AG10803 (cell line): ENCODE data around the gene SLC27A5.

ENCODE experiments used
- DNase-seq: peaks from one replicate; pipeline ENCODE4 v3.0.0; 2010; ENCODE audit warnings: low read depth
- H3K4me3 ChIP-seq: 2 replicates; pipeline ENCODE4 v1.5.1; 2011; ENCODE audit warnings: mild to moderate bottlenecking, low read length, control low read depth
- TF ChIP-seq, protein P1 (sequence below): conservative IDR thresholded peaks from 2 replicates; pipeline ENCODE4 v1.5.1; 2011; ENCODE audit warnings: mild to moderate bottlenecking, low read length, control low read depth, inconsistent platforms

Gene SLC27A5

DNA sequence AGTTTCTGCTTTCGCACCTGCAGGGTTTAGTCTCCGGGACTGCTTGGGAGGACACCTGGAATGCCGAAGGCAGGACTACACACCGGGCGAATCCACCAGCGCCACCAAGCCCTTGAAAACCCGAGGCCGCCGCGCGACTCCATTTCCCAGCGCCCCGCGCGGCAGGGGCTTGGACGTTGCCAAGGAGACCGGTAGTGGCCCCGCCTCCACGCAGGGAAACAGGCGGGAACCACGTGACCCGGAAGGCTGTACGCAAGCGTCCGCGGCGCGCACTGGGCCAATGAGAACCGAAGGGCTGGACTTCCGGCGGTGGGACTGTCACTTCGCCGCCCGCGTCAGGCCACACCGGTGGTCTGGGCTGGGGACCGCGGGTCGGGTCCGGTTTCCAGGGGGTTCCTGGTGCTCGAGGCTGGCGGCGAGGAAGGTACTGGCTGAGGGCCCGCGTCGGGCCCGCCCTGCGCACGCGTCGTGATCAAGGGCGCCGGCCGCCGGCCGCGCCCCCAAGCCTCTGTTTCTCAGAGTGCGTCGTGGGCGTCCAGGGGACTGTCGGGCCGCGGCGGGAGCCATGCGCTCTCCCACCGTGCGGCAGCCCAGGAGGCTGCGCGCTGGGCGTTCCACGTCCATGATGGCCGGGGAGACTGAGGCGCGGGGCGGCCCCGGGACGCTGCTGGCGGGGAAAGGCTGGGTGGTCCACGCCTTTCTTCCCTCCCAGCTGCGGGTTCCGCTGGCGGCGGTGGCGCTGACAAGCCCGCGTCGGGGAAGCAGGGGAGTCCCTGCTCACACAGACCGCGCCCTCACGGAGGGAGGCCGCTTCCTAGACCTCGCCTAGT is 44.8 kb downstream of the SLC27A5 start, which contains the start of gene ZNF324:
ZNF324 (plus strand) TSS at position 321 of the 830 bp plus-strand sequence. CDS start 2,106 bp downstream, outside the sequence.
- H3K4me3 ChIP-seq, result peak within 1 kb of the TSS; percentile 73
- DNase-seq, result peak; percentile 93
- TF ChIP-seq, protein P1, sequence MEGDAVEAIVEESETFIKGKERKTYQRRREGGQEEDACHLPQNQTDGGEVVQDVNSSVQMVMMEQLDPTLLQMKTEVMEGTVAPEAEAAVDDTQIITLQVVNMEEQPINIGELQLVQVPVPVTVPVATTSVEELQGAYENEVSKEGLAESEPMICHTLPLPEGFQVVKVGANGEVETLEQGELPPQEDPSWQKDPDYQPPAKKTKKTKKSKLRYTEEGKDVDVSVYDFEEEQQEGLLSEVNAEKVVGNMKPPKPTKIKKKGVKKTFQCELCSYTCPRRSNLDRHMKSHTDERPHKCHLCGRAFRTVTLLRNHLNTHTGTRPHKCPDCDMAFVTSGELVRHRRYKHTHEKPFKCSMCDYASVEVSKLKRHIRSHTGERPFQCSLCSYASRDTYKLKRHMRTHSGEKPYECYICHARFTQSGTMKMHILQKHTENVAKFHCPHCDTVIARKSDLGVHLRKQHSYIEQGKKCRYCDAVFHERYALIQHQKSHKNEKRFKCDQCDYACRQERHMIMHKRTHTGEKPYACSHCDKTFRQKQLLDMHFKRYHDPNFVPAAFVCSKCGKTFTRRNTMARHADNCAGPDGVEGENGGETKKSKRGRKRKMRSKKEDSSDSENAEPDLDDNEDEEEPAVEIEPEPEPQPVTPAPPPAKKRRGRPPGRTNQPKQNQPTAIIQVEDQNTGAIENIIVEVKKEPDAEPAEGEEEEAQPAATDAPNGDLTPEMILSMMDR, result no peak

DNA sequence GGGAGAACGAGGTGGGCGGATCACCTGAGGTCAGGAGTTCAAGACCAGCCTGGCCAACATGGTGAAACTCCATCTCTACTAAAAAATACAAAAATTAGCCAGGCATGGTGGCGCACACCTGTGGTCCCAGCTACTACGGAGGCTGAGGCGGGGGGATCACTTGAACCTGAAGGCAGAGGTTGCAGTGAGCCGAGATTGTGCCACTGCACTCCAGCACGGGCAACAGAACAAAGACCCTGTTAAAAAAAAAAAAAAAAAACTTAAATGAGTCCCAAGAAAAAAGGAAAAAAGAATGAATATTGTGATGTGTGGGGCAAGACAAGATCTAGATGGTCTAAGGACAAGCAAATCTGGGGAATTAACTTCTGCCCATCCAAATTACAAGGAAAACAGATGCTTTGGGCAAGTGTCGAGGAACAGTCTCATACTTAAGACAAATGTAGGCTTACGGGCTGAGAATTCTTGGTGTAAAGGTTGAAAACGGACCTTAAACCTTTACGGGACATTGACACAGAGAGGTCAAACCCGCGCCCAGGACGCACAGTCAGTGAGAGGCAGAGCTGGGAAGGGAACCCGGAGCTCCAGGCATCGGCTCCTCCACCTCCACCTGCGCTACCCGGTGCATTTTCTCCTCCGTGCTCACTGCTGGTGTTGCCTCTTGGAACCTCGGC is 45.6 kb downstream of the SLC27A5 start:
- DNase-seq, result no peak
- TF ChIP-seq, protein P1, result no peak
- peak overlapping the region; percentile 73 for H3K4me3 ChIP-seq

DNA sequence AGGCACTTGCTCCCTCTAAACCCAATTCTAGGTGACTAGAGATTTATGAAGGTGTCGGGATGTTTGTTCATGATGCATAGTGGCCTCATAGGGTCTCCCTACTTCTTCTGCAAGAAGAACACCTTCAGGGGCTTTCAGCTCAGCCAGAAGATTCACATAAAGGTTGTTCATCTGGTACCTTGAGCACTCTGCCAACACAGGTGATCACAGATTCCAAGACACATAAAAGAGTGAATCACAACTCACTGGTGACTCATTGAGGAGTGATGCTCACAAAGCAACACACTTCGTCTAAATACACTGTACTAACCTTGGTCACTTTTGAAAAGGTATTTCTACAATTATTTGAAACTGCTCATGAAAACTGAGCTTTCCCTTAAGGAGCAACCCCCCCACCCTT is 51.8 kb downstream of the SLC27A5 start:
- TF ChIP-seq, protein P1, result no peak
- no peak overlapping the region for H3K4me3 ChIP-seq
- no peak for DNase-seq

DNA sequence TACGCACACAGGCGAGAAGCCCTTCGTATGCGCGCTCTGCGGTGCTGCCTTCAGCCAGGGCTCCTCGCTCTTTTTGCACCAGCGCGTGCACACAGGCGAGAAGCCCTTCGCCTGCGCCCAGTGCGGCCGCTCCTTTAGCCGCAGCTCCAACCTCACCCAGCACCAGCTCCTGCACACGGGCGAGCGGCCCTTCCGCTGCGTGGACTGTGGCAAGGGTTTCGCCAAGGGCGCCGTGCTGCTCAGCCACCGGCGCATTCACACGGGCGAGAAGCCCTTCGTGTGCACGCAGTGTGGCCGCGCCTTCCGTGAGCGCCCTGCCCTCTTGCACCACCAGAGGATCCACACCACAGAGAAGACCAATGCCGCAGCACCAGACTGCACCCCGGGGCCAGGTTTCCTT is 55.7 kb downstream of the SLC27A5 start:
- DNase-seq, result no peak
- no peak overlapping the region for H3K4me3 ChIP-seq
- TF ChIP-seq, protein P1, result no peak

DNA sequence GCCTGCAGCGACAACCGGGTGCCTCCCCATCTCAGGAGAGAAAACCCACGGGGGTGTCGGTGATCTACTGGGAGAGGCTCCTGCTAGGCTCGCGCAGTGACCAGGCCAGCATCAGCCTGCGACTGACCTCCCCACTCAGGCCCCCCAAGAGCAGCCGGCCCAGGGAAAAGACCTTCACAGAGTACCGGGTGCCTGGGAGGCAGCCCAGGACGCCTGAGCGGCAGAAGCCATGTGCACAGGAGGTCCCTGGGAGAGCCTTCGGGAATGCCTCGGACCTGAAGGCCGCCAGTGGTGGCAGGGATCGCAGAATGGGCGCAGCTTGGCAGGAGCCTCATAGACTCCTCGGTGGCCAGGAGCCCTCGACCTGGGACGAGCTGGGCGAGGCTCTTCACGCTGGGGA is 56.5 kb downstream of the SLC27A5 start:
- no peak overlapping the region for H3K4me3 ChIP-seq
- TF ChIP-seq, protein P1, result no peak
- DNase-seq, result no peak

DNA sequence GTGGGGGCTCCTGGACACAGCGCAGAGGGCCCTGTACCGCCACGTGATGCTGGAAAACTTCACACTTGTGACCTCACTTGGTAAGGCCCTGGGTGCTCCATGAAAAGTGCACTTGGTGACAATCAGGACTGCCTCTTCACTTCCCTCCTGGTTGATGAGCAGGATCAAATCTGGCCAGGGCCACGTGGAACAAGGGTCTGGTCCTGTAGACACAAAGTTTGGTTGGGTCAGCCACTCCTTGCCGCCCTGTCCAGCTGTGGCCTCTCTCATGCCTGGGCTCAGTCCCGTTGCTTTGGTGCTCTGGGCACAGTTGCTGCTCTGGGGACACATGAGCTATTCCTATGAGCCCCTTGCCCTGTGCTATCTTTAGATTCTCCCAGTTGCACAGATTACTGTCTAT is 58.0 kb downstream of the SLC27A5 start:
- no peak for DNase-seq
- no peak overlapping the region for H3K4me3 ChIP-seq
- TF ChIP-seq, protein P1, result no peak
